GM18499 (cell line): ENCODE data around the gene CARD9.
"Not testable (repeated sequence)": the region's sequence is repeated elsewhere in the genome, so short reads cannot be mapped to it uniquely, and the experiment has no call there.

Source experiments
- ATAC-seq: cut with Tn5 transposase; IDR thresholded peaks from one replicate; pipeline ENCODE4 v1.9.1; 2021; ENCODE audit warnings: moderate number of reproducible peaks; ENCODE audit not compliant: insufficient read depth, unreplicated experiment

CARD9 gene

DNA sequence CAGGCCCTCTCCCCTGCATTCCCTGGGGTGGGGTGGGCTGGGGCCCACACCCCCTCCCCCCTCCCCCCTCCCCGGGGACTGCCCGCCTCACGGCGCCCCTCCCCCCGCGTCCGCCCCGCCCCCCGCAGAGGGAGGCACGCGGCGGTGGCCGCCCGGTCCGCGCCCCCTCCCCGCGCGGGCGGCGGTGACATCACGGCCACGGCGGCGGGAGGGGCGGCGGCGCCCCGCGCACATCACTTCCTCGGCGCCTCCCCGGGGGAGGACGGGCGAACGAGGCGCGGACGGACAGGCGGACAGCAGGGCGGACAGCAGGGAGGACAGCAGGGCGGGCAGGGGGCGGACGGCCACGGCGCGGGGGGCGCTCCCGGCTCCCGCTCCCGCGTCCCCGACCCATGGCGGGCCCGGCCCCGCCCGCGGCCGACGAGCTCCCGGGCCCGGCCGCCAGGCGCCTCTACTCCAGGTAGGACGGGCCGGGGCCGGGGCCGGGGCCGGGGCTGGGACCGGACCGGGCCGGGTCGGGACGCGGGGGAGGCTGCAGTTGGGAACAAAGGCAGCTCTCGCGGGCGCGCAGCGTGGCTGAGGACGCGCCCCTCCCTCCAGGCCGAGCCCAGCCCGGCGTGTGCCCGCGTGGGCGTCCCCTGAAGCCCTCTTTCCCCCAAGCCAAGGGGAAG is 46.0 kb downstream of the CARD9 start, which contains the start of gene GPSM1:
TSS of gene GPSM1 (plus strand) at position 236 of the 671 bp plus-strand sequence. CDS start at position 393, 157 bp downstream.
- no peak for ATAC-seq

DNA sequence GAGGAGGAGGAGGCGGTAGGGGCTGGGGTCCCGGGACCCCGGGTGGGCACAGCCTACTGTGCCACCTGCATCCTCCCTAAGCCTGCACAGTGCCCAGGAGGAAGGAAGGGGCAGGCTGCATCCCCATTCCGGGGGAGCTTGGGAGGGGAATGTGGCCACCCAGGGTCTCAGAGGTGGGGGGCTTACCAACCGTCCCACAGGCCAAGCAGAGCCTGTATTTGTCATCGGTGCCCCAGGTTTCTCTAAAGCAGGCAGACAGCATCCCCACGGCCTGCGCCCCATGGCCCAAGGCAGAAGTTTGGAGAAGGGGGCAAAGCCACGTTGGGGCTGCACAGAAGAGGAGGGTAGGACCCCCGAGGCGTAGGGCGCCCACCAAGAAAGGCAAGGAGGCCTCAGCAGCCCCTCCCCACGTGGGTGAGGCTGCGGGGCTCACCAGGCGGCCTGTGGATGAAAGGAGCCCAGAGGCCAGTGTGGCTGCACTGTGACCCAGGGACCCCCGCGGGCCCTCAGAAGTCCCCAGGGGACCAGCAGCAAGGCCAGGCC is 46.6 kb downstream of the CARD9 start:
- no peak for ATAC-seq

DNA sequence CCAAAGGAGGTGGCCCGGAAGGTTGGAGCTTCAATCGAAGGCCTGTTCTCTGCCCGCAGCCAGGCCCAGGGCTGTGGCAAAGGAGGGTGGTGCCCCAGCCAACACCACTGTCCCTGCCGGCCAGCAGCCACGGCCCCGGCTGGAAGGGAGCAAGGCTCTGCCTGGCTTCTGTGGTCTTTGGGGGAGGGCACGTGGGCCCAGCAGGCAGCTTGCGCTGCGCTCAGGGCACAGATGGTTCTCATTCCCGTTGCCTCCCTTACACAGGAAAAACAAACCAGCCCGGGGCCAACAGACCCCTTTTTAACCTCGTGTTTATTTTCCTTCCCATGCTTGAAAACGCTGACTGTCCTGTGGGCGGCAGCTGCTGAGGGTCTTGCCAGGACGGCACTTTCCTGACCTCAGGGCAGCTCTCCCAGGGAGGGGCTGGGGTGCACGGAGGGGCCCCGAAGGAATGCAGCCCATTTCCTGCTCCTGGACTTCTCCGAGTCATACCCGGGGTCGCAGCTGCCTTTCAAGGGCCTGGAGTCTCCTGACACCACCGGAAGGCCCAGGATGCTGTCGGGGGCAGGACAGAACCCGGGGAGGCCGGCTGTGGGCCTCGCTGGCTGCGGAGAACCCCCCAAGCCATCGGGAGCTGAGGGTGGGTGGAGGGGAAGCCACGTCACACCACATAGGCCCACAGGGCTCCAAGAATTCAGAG is 47.3 kb downstream of the CARD9 start:
- no peak for ATAC-seq

DNA sequence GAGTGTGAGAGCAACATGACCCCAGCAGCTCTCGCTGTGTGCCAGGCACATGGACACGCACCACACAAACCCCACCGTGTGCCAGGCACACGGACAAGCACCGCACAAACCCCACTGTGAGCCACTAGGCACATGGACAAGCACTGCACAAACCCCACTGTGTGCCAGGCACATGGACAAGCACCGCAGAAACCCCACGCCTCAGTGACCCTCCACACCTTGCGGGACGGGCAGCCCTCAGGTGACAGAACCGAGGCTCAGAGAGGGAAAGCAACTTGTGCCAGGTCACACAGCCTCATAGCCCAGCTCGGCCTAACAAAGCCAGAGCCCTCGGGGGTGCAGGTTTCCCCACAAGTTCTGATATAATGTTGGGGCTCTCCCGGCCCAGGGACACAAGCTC is 48.1 kb downstream of the CARD9 start:
- ATAC-seq = no peak

GRCh38 chr9:136324501-136325300 is 48.8 kb downstream of the CARD9 start:
- no peak for ATAC-seq

- ATAC-seq = no peak
Observed at GRCh38 chr9:136323371-136323789, 50.1 kb downstream of the CARD9 start.

DNA sequence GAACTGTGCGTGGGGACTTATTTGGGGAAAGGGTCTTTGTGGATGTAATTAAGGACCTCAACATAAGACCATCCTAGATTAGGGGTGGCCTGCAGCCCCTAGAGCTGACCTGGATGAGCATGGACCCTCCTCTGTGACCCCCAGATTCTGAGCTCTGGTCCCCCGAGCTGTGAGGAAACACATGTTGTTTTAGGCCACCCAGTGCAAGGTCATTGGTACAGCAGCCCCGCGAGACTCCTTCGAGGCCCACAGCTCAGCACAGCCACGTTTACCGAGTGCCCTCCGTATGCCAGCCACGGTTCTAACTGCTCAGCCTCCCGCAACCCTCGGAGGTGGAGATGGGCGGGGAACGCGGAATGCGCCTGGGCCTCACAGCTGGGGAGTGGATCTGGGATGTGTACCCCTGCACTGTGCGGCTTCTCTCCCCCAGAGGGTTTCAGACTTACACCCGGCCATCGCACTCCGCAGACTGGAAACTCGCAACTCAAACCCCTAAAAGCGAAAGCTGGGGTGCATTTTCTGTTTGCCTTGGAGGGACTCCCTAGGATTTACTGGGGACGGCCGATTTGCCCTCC is 50.6 kb downstream of the CARD9 start:
- ATAC-seq = no peak

GRCh38 chr9:136321561-136321960 is 51.9 kb downstream of the CARD9 start:
- ATAC-seq = no peak

GRCh38 chr9:136320972-136321371 is 52.5 kb downstream of the CARD9 start:
- not testable (repeated sequence) for ATAC-seq

DNA sequence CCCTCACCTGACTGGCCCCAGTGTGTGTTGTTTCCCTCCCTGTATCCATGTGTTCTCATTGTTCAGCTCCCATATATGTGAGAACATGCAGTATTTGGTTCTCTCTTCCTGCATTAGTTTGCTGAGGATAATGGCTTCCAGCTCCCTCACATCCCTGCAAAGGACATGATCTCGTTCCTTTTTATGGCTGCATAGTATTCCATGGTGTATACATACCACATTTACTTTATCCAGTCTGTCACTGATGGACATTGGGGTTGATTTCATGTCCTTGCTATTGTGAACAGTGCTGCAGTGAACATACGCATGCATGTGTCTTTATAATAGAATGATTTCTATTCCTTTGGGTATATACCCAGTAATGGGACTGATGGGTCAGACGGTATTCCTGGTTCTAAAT is 53.5 kb downstream of the CARD9 start:
- not testable (repeated sequence) for ATAC-seq

DNA sequence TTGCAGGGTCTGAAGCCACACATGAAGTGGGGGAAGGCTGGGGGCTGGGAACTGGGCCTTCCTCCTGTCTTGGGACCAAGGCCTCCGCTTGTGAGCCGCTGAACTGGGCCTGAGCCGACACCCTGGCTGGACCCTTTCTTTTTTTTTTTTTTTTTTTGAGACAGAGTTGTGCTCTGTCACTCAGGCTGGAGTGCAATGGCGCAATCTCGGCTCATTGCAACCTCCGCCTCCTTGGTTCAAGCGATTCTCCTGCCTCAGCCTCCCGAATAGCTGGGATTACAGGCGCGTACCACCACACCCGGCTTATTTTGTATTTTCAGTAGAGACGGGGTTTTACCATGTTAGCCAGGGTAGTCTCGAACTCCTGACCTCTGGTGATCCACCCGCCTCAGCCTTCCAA is 54.2 kb downstream of the CARD9 start:
- ATAC-seq = not testable (repeated sequence)

GRCh38 chr9:136318776-136319241 is 54.7 kb downstream of the CARD9 start:
- no peak for ATAC-seq

DNA sequence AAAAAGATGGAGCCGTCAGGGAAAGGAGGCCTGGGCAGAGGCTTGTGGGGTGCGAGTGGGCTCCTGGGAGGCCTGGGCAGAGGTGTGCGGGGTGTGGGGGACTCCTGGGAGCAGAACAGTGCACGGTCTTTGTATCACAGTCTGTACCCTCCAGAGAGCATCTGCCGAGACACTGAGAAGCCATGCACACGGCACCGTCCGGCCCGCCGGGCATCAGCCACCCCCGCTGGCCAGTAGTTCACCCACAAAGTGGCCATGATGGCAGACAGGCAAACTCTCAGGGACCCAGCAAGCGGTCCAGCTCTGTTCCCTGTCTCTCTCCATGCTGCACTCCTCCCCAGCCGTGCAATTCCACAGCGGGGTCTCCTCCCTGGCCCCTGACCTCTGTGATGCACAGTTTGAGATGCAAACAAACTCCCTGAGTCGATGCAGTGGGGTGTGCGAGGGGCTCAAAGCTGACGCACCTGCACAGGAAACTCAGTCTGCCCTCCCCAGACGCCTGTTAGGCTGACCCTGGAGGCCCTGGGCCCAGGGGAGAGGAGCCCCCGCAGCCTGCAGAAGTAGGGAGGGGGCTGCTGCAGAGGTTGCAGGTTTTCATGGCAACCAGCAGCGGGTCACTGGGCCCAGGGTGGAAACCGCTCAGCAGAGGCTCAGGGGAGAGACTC is 55.2 kb downstream of the CARD9 start:
- ATAC-seq = no peak

DNA sequence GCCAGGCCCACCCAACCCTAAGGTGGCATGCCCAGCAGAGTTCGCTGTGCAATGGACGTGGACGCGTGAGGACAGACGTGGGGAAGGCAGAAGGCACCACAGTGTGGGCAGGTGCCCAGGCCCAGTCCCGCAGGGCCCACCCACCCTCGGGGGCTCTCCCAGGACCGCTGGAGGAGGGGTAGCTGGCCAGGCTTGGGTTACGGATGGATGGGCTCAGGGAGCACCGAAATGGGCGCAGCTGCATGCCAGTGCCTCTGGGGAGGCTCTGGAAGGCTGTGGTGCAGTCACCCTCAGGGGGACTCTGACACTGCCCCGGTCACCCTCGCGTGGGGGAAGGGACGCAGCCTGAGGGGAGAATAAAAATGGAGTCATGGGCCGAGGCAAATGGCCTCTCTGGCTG is 55.8 kb downstream of the CARD9 start:
- no peak for ATAC-seq

GRCh38 chr9:136316896-136317676 is 56.4 kb downstream of the CARD9 start:
- ATAC-seq = no peak

- ATAC-seq = no peak
Observed at GRCh38 chr9:136316271-136316751, 57.2 kb downstream of the CARD9 start.

GRCh38 chr9:136314944-136315343 is 58.5 kb downstream of the CARD9 start:
- no peak for ATAC-seq

GRCh38 chr9:136314056-136314416 is 59.4 kb downstream of the CARD9 start:
- ATAC-seq = no peak
